Kidney epithelial cell (primary cell): Measurements from ENCODE around the gene ETV7. TPM values are rescaled to one million over a fixed set of nuclear protein-coding genes. Genes with fewer than 3 reads are reported as not detected.

Experiments used
- DNase-seq: peaks from one replicate; pipeline ENCODE4 v3.0.0-alpha.2; 2010; ENCODE audit warnings: low read depth
- H3K27me3 ChIP-seq: 2 replicates; pipeline ENCODE4 v1.6.0; 2011; ENCODE audit warnings: low read length; ENCODE audit not compliant: control insufficient read depth, insufficient read depth
- H3K36me3 ChIP-seq: 2 replicates; pipeline ENCODE4 v1.5.1; 2011; ENCODE audit warnings: low read length; ENCODE audit not compliant: control insufficient read depth, insufficient read depth
- H3K4me3 ChIP-seq: 2 replicates; pipeline ENCODE4 v1.5.1; 2011; ENCODE audit warnings: low read depth, mild to moderate bottlenecking, control low read depth, low read length
- total RNA-seq: library from RNA; depleted of rRNA; stranded (reverse); fragments of >200 nt; gene quantifications from 2 replicates; pipeline ENCODE4 v1.2.3, GENCODE V29; 2015
- TF ChIP-seq, protein P1 (sequence below): IDR thresholded peaks from 2 replicates; pipeline ENCODE4 v1.5.1; 2011; ENCODE audit warnings: mild to moderate bottlenecking, moderate library complexity, low read length, control low read depth, inconsistent platforms; ENCODE audit not compliant: insufficient read depth, poor library complexity, severe bottlenecking

The ETV7 gene
- total RNA-seq, 1 donor from 2014 or later = 8.4 TPM

DNA sequence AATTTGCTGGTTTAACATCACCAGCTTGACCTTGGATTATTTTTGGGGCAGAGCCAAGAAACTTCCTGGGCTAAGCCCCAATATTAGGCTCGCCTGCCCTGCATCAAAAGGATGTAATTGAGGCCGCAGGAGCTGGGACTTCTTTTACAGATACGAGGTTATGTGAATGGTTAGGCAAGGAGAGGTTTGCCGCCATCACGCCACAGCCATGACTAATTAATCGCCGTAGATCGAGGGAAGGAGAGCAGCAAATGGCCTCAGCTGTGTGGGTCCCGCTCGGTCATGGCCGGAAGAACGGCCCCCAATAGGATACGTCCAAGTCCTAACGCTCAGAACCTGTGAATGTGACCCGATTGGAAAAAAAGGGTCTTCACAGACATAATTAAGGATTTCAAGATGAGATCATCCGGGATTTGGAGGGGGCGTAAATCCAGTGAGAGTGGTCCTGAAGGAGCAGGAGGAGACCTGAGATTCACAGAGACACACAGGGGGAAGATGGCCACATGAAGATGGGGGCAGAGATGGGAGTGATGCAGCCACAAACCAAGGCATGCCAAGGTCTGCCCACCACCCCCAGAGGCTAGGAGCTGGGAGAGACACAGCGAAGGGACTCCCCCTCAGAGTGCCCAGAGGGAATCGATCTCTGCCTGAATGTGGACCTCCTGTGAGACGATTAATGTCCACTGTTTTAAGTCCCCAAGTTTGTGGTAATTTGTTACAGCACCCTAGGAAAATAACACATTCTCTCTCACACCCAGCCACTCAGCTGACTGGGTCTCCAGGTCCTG, 40.8 kb downstream of the ETV7 start:
- H3K36me3 ChIP-seq = no peaks in the 10 kb centered on the region
- TF ChIP-seq, protein P1, sequence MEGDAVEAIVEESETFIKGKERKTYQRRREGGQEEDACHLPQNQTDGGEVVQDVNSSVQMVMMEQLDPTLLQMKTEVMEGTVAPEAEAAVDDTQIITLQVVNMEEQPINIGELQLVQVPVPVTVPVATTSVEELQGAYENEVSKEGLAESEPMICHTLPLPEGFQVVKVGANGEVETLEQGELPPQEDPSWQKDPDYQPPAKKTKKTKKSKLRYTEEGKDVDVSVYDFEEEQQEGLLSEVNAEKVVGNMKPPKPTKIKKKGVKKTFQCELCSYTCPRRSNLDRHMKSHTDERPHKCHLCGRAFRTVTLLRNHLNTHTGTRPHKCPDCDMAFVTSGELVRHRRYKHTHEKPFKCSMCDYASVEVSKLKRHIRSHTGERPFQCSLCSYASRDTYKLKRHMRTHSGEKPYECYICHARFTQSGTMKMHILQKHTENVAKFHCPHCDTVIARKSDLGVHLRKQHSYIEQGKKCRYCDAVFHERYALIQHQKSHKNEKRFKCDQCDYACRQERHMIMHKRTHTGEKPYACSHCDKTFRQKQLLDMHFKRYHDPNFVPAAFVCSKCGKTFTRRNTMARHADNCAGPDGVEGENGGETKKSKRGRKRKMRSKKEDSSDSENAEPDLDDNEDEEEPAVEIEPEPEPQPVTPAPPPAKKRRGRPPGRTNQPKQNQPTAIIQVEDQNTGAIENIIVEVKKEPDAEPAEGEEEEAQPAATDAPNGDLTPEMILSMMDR = no peak
- H3K27me3 ChIP-seq = no peaks in the 10 kb centered on the region
- no peak overlapping the region for H3K4me3 ChIP-seq
- no peak for DNase-seq

GRCh38 chr6:36345681-36346466, 41.6 kb downstream of the ETV7 start:
- DNase-seq = no peak
- Histone ChIP-seq H3K27me3 (peaks cover under 1% of the 10 kb centered on the region), H3K4me3 (no peak overlapping the region), H3K36me3 (no peaks in the 10 kb centered on the region)
- TF ChIP-seq, protein P1 = no peak

DNA sequence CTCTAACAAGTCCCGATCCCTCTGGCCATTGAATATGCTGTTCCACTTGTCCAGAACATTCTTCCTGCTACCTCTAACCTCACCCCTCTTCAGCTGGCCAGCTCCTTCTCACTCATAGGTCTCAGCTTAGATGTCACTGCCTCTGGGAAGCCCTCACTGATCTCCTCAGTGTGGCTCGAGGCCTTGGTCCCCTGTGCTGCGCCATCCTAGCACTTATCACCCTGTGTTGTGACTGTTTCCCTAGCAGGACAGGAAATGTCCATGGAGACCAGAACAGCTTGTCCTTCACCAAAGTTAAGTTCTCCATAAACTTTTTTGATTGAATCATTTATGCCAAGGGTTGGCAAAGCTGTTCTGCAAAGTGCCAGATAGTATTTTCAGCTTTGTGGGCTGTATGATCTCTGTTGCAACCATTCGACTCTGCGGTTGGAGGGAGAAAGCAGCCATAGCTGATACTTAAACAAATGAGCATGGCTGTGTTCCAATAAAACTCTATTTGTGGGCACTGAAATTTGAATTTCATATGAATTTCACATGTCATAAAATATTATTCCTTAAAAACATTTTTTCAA, 44.3 kb downstream of the ETV7 start:
- no peak for DNase-seq
- H3K4me3 ChIP-seq = no peak overlapping the region
- H3K36me3 ChIP-seq = no peaks in the 10 kb centered on the region
- TF ChIP-seq, protein P1 = no peak
- peaks cover 11% of the 10 kb centered on the region for H3K27me3 ChIP-seq

DNA sequence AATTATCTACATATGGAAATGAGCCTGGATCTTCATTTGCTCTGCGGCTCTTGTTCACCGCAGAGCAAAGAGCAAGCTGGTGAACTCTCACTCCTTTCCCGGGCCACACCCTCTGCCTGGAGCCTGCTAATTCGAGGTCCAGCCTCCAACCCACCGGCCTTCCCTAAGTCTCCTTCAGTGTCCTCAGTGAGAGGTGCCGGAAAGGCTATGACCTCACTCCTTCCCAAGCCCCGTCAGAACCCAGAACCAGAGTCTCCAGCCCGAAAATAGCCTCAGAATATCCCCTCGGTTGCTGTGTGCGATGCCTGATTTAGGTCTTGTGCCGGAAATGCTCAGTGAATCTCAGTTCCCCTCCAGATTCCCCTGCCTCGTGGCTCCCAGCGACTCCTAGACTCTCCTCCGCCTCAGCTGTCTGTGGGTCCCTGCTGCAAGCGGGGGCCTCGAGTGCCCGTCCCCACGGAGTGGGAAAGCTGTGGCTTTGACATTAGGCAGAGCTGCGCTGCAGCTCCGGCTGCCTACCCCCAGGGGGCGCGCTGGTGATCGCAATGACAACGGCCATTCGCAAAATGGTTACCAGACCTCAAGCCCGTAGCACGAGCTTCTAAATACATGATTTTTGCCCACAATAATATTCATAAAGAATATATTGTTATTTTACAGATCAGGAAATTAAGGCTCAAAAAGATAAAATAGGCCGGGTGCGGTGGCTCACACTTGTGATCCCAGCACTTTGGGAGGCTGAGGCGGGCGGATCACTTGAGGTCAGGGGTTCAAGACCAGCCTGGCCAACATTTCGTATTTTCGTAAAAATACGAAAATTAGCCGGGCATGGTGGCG, 46.6 kb downstream of the ETV7 start:
- TF ChIP-seq, protein P1 = peak; percentile 98
- H3K4me3 ChIP-seq = no peak overlapping the region
- DNase-seq = no peak

GRCh38 chr6:36340306-36340617, 47.2 kb downstream of the ETV7 start:
- peaks cover 11% of the 10 kb centered on the region for H3K27me3 ChIP-seq
- DNase-seq = no peak
- TF ChIP-seq, protein P1 = no peak
- no peak overlapping the region for H3K4me3 ChIP-seq
- no peaks in the 10 kb centered on the region for H3K36me3 ChIP-seq

More for the DNA sequence above, 46.6 kb downstream of the ETV7 start:
- Histone ChIP-seq H3K27me3 (peaks cover 11% of the 10 kb centered on the region), H3K36me3 (no peaks in the 10 kb centered on the region)
